Inflammatory macrophage treated with lipopolysaccharide for 1 hour (primary cell): ENCODE results near the gene PANK1.
"Not testable (repeated sequence)": the region's sequence is repeated elsewhere in the genome, so short reads cannot be mapped to it uniquely, and the experiment has no call there.

ENCODE experiments used
- DNase-seq, 2 donors: peaks; one replicate each; pipeline ENCODE4 v3.0.0-alpha.2; 2020 to 2022

Gene PANK1

DNA sequence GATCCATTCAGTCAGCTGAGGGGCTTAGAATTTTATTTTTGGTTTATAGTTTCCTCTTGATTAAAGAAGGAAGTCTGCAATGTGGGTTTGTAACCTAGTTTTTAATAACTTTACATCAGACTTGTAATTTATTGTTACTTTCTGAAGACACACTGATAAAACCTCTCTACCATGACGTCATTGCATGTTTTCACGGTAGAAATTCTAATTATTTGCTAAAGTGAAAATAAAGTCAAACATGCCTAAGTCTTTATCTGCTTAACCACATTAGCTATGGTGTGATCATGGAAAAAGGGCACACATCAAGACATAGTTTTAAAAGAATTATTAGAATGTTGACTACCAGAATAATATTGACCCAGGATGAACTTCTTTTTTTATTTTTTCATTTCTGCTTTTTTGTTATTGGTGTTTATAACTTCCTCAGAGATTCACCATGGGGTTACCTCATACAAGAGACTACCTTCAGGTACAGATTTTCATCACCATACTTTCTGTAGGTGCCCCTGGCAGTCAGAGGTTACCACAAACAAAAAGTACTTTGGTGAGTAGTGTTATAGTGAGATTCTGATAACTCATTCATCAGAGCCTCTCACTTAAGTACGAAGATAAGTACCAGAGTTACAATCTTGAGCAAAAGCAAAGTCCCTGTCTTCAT, 7.0 kb upstream of the PANK1 start:
- no peak for DNase-seq

DNA sequence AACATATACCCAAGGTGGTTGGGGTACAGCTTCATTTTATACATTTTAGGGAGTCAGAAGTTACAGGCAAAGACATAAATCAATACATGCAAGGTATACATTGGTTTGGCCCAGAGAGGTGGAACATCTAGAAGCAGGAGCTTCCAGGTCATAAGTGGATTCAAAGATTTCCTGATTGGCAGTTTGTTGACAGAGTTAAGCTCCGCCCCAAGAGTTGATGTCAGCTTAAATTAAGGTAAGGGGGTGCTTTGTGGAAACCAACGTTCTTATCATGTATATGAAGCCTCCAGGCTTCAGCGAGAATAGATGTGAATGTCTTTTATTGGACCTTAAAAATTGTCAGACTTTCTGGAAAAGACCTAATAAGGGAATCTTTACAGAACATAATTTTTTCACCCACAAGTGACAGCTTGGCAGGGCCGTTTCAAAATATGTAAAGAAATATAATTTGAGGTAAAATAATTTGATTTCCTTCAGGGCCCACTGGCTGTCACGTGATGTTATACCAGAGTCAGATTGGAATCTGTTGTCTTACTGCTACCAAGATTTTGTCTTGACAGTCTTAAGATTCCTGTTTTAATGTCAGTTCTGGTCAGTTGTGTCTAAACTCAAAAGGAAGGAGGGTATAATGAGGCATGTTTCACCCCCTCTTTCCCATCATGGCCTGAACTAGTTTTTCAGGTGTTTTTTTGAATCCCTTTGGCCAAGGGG, 6.3 kb upstream of the PANK1 start:
- DNase-seq = no peak

DNA sequence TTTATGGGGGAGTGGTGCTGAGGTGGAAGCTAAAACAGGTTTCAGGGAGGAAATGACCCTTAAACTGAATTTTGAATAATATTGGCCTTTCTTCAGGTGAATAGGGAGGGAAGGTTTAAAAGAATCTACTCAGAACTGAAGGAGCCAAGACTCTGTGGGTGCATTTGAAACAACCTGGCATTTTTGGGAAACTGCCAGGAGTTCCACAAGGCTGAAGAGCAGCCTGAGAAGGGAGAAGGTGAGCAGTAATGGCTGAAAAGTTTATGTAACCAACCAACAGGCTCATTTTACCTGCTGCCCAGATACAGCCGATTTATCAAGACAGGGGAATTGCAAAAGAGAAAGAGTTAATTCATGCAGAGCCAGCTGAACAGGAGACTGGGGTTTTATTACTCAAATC, 4.0 kb upstream of the PANK1 start:
- DNase-seq = no peak

DNA sequence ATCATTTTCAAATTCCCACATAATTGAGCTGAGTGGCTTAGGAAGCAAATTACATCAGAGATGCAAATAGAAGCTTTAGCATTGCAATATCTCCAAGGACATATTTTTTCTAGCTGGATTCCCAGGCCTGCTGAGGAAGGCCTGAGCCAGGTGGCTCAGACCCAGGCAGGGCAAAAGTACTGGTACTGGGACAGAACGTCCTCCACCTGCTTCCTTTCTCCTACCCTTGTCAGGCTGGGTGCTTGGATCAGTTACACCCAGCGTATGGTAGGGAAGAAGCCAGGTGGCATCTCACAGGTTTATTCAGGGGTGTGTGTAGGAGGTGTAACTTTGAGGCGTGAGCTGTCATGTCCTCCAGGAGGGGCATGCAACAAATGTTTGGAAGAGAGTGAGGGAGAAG, 3.0 kb upstream of the PANK1 start:
- DNase-seq = no peak

DNA sequence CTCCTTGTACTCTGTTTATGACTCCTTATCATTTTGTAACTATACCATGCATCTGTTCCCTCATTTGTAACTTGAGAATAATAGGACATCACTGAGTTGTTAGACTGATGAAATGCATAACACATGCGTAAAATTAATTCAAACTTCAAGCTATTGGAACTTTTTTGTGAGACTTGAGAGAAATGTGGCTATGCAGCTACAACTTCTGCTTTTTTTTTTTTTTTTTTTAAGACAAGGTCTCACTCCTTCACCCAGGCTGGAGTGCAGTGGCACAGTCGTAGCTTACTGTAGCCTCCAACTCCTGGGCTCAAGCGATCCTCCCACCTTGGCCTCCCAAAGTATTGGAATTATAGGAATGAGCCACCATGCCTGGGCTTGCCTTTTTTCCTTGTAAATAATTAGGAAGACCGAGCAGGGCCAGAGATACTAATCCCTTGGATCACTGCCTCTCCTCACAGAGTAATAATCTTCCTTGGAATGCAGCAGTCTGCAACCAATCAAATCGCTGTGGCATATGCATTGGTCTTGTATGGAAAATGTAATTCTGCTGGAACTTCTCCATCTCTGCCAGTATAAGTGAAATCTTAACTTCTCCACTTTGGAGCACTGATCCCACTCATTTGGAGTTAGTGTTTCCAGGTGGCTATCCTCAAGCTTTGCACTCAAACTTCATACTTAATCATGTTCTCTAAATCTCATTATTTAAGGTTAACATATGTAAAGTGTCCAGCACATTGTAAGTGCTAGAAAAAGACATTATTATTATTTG, 2.0 kb upstream of the PANK1 start:
- DNase-seq = no peak

DNA sequence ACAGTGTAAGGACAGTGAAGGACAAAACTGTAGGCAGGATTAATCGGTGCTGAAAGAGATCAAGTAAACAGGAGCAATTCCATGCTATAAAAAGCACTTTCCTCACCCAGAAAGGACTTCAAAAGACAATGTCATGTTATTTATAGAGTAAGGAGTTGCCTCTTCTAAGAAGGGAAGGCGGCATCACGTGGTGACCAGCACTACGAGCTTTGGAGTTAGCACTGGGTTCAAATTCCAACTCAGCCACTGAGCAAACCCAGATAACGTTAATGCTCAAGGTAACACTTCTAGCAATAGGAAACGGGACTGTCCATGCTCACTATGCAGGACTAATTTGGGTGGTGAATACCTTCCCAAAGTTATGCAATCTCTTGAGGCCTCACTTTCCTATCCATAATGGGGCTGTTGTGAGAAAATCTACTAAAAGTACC, 715 bp upstream of the PANK1 start:
- no peak for DNase-seq

DNA sequence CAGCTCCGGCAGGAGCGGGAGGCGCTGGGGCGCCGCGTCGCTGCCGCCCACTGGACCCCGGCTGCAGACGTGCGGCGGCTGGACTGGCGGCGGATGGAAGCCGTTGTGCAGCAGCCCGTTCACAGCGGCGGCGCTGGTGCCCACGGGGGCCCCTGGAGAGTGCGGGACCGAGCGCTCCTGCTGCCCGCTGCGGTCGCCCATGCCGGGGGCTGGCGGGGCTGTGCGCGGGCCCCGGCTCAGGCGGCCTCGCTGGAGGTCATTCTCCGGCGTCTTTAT, 413 bp downstream of the PANK1 start:
- peak in 1 of 2 donors; percentile 15 for DNase-seq

DNA sequence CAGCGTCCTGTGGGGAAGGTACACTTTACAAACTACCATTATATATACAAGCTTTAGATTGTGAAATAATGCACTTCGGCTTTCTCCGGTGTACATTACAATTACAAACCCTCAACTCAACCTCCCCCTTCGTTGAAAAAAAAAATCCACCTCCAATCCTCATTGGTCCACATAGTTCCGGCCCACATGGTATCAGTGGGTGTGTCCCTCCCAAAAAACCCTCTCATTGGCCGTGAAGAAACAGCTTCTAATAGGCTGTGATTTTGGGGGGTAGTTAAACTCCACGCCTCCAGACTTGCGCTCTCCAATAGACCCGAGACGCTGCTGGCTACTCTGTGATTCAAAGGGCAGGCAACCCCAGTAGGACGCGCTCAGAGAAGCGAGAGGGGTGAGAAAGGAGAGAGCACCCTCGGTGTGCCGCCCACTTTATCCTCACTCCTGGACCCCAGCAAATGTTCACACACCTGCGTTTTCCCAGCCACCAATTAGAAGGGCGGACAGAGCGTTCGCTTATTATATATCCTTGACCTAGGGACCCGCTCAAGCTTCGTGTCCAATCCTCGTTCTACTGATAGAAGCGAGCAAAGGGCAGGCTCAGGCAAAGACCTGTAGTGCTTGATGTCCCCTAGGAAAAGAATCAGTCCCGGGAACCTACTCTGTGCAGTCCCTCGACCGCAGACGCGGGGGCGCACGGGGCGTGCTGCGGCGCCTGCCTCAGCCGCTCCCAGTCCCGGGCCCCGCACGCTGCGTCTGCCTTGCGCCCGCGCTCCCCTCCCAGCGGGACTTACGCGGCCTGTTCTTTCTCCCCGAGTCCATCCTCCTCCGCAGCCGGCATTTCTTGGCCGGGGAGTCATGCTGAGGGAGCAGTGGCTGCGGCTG, 991 bp downstream of the PANK1 start:
- peak; percentile 90 to 92 for DNase-seq

DNA sequence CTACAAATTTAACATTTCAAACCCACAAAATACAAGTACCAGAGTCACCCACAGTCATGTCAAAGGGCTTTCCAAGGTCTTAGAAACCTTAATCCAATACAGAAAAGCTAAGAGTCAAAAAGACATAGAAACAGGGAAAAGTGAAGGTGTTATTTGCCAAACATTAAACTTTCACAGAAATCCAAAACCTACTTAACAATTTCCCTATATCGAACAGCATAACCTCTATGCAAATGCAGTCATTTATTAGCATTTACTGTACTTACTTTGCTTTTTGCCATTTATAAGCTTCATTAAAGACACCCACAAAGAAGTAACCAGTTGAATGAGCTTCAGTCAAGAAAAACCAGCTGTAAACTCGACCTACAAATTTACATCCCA, 1.6 kb downstream of the PANK1 start:
- DNase-seq = no peak

DNA sequence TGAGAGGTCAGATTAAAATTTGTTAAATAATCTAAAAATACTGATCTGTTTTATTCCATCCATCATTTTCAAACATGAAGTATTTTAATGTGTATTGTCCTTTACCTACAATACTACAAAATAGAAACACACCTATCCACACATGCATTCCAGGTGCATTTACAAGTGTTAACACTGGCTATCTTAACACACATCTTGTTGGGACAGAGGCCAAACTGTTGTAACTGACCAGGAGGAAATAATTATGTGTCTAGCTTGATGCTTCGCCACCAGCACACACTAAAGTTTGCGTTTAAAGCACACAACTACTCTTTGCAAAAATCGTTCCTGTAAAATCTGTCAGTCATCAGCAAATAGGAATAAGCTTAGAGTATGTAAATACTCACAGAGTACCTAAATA, 2.8 kb downstream of the PANK1 start:
- no peak for DNase-seq

DNA sequence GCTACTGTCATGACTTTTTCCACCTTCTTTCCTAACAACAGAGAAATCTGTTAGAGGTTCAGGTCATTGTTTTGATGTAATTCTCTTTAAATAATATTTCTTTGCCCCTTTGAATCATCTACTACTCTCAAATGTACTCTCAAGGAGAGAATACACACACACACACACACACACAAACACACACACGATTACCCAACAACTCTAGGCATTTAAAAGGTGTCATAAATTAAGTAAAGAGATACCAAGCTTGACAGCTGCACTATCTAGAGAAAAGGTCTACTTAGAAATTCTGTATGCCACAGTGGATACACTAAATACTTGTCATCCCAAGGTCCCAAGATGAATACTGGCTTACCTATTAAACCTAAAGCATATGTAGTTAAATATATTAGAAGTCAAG, 4.8 kb downstream of the PANK1 start:
- no peak for DNase-seq

DNA sequence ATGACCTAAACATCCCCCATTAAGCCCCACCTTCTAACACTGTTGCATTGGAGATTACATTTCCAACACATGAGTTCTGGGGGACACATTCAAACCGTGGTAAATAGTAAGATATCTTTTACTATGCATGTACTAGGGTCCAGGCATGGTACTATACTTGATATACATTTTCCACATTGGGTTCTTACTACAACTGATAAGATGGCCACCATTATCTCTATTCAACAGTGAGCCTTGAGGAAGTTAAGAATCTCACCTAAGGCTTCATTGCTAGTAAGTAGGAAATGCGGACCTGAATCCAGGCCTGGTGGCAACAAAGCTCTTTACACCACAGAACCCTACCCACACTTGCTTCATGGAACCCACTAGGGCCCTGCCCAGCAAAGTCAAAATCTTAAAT, 5.7 kb downstream of the PANK1 start:
- DNase-seq = no peak

DNA sequence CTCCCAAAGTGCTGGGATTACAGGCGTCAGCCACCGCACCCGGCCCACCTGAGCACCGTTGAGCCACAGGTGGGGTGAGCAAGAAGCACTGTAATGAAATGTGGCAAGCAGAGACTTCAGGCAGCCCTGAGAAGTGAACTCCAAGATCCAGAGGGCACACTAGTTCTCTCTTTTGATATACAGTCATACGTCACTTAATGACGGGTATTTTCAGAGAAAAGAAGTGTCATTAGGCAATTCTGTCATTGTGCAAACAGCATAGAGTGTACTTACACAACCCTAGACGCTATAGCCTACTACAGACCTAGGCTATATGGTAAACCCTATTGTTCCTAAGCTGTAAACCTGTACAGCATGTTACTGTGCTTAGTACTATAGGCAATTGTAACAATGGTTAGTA, 7.9 kb downstream of the PANK1 start:
- peak; percentile 87 to 95 for DNase-seq

DNA sequence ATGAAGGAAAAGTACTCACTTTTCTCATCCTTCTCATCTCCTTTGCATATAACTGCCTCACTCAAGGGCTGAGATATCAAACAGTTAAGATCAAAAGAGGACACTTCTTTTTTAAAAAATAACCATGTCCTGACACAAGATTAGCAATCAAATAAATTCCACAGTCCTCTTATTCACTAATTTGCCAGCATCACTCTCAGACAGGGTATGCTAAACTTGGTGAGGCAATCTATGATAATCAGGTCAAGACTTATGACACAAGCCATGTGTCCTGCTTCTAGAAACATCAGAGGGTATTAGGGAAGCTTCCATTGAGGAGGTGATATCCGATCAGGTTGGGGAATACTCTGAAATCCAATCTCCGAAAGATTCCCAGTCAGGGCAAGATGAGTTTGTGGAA, 10.4 kb downstream of the PANK1 start:
- DNase-seq = no peak

DNA sequence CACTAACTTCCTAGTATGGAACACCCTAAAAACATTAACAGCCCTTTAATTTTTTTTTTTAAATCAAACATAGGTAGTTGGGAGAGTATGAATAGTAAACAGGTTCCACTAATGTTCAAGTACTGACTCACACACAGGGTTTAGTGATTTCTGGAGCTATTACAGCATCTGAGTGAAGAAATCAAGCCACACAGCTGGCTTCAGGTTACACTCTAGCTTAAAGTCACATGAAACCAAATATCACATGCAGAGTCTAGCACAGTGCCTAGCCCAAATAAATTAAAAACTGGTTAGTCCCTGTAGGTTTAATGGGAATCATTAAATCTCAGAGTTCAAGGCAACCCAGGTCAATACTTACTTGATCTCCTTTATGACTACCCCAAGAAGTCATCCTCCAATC, 11.6 kb downstream of the PANK1 start:
- no peak for DNase-seq

DNA sequence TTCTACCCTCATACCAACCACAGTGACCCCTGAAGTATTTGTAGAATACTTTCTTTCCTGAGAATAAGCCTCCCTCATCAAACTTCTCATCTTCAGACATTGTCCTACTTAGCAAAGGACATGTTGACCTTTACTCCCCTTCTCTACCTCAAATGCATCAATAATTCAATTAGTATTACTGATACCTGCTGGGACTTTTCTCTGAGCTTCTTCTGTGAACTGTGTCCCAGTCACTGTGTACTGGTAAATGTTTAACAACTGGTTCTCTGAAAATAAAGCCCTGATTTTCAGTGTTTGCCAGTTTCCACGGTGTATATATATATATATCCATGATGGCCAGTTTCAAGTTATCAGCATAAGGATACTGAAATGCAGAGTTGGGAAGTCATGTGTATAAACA, 12.2 kb downstream of the PANK1 start:
- DNase-seq = no peak

DNA sequence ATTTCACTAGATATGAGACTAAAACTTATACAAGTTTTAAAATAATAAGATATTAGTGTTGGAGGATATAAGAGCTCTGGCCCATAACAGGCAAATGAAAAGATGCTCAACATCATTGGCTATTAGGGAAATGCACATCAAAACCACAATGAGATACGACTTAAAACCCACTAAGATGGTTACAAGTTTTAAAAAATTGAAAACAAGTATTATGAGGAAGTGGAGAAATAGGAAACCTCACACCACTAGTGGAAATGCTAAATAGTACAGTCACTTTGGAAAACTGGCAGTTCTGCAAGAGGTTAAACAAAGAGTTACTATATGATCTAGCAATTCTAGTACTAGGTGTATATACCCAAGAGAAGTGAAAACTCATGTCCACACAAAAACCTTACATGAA, 17.2 kb downstream of the PANK1 start:
- peak in 1 of 2 donors; percentile 12 for DNase-seq

DNA sequence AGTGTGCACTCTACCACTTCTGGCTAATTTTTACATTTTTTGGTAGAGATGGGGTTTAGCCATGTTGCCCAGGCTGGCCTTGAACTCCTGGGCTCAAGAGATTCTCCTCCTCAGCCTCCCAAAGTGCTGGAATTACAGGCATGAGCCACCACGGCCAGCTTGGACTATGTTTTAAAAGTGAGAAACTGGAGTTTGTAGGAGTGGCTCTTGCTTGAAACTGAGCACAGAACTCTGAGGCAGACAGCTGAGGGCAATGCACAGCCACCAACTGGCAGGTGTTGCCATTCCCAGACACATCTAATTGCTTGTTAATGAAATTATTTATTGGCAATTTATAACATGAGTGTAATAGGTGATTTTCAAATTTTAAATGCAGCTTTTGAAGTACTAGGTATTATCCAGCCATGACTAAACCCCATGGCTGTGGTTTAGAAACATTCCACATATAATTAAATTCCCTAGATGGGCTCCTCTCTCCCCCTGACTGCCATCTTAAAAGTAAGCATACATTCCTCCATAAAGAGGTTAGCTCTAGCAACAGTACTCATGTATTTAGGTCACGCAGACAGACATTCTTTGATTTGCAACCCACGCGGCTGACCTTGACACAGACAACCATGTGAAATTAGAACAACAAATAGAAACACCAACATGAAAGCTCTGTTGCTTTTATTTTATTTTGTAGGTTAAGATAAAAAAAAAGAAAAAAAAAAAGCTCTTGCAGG, 19.8 kb downstream of the PANK1 start:
- no peak for DNase-seq

DNA sequence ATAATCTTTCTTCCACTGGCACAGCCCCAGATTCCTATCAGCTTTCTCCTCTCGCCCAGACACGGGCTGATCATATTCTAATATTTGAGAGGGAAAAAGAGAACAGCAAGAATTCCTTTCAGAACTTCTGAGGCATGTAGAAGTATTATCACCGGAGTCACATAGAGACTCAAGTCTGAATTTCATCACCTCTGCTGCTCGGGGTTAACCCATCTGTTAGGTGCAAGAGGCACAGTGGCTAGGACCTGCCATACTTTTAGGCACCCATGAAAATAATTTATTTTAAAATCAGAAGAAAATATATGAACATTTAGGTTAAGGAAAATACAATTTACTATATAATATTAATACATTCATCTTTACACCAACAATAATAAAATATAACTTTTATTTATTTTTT, 21.0 kb downstream of the PANK1 start:
- no peak for DNase-seq

DNA sequence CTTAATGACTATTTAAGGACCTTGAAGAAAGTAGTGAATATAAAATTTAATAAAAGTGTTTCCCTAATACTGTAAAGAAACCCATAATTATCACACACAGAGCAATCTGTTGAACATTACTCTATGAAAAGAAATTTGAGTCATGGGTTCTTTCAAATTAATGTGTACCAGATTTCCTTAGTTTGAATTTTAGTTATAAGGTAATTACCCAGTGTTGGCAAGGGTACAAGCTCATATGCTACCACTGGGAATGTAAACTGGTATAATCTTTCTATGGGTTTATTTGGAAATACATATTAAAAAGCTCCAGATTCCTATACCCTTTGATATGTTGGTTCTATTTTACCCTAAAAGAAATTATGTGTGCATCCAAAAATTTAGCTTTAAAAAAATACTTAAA, 22.9 kb downstream of the PANK1 start:
- DNase-seq = no peak

DNA sequence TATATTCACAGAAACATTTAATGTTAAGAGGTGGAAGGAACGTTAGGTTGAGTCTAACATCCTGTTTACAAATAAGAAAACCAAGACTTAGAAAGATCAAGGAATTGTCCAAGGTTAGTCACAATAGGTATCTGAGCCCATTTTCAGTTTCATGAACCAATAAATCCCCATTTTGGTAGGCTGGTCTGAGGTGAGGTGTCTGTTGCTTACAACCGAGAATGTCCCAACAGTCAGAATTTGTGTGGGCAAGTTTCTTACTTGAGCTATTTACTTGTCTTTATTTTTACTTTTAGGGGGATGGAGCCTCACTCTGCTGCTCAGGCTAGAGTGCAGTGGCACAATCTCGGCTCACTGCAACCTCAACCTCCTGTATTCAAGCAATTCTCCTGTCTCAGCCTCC, 23.6 kb downstream of the PANK1 start:
- DNase-seq = no peak

DNA sequence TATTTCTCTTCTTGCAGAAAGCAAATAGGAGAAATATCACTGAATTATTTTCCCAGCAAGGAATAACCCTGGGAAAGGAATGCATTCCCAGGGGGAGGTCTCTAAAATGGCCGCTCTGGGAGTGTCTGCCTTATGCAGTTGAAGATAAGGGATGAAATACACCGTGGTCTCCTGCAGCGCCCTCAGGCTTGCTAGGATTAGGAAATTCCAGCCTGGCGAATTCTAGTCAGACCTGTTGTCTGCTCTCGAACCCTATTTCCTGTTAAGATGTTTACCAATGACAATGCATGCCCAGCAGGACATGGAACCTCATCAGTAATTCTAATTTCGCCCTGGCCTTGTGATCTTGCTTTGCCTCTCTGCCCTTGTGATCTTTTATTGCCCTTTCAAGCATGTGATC, 24.7 kb downstream of the PANK1 start:
- DNase-seq = not testable (repeated sequence)

DNA sequence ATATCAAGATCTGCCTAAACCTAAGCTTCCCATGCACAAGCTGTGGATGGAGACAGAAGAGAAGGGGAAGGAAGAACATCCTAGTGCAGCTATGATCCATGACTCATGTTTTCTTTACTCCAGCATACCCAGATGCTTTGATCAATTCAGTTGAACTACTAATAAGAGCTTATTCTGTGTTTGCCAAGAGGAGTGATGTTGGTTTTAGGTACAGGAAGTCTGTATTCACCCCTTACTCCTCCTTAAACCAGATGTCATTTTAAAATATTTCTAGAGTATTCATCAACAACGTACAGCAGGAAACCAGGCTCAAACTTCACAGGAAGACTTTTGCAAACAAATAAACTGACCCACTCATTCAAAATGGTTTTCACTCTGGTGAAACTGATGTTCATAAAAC, 29.2 kb downstream of the PANK1 start:
- DNase-seq = no peak
